ENCODE data around the gene SOCS1. TPM values are rescaled to one million over a fixed set of nuclear protein-coding genes. Genes with fewer than 3 reads are reported as not detected.
"Not testable (repeated sequence)": the region's sequence is repeated elsewhere in the genome, so short reads cannot be mapped to it uniquely, and the experiment has no call there.

Gene SOCS1
- total RNA-seq, 1 donor from 2014 or later, result 1.7 TPM

DNA sequence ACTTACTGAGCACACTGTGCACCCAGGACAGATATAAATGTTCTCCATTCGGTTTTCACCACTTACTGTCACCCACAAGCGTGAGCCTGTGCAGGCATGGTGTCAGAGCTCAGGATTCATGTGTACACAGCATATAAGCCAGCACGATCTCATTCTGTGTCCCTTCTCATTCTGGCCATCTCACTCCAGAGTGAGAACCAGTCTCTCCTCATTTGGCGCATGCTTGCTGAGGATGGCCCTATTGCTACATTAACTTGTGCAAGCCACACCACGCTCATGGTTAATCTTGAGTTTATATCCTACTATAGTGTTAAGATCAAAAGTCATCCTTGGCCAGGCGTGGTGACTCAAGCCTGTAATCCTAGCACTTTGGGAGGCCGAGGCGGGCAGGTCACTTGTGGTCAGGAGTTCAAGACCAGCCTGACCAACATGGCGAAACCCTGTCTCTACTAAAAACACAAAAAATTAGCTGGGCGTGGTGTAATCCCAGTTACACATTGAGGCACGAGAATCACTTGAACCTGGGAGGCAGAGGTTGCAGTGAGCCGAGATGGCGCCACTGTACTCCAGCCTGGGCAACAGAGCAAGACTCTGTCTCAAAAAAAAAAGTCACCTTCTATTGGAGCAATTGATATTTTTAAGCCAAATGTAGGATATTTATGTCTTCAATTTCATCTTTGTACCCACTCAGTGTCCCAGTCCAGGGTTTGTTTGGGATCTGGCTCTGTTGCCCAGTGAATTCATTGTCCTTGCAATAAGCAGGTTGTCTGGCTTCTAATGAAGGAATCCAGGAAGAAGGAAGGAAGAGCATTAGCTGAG is 20.9 kb downstream of the SOCS1 start:
- intact Hi-C loops (cut with DNase I), result no loop called here
- DNase-seq (ENCODE audit: low spot score), result no peak

DNA sequence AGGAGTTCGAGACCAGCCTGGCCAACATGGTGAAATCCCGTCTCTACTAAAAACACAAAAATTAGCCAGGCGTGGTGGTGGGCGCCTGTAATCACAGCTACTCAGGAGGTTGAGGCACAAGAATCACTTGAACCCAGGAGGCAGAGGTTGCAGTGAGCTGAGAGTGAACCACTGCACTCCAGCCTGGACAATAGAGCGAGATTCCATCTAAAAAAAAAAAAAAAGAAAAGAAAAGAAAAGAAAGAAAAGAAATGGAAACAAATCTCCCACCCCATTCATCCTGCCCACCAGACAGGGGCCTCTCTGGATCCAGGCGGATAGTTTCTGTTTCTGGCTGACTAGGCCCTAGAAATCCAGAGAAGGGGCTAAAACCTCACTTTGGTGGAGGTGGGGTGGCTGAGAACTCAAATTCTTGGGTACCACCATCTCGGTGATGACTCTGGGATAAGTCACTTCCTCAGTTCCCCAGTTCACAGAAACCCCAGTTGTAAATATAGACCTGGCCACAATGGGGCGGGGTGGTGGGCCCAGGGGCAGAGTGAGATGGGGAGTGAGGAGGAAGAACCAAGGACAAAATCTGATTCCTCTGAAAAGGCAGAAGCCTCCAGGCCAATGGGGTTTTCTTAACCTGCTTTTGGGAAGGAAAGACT is 22.2 kb downstream of the SOCS1 start:
- intact Hi-C loops (cut with DNase I), result no loop called here

DNA sequence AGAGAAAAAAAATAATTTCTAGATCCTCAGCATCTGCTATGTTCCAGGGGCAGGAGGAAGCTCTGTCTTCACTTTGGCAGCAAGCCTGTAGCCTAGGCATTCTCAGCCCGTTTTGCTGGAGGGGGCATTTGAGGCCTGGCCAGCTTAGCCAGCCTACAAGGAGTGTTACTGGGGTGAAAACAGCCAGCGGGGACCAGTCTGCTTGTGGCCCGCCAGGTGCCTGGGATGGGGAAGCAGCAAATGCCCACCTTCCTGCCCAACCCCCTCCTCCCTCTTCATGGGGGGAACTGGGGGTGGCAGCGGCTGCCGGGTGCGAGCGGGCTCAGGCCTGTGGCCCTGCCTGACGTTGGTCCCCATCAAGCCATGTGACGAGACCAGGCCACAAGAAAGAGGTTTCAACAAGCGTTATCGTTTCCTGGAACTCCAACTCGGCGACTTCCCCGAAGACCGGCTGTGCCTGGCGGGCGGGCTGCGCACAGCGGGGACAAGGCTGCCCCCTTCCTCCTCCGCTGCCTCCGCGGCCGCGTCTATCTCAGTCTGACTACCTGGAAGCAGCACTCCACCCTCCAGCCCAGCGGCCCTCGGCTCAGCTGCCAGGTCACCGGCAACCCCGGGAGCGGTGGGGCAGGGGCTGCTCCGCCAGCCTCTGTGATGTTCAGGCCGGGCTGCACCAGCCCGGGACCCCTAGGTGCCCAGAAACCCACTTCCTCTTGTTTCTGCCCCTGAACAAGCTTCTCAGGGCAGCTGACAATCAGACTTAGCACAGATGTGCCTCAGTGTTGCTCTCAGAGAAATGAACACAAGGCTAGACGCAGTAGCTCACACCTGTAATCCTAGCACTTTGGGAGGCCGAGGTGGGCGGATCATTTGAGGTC is 22.9 kb downstream of the SOCS1 start:
- intact Hi-C loops (cut with DNase I), result no loop called here
- DNase-seq (ENCODE audit: low spot score), result peak; percentile 81

More for the DNA sequence above, 22.2 kb downstream of the SOCS1 start:
- DNase-seq (ENCODE audit: low spot score), result no peak

DNA sequence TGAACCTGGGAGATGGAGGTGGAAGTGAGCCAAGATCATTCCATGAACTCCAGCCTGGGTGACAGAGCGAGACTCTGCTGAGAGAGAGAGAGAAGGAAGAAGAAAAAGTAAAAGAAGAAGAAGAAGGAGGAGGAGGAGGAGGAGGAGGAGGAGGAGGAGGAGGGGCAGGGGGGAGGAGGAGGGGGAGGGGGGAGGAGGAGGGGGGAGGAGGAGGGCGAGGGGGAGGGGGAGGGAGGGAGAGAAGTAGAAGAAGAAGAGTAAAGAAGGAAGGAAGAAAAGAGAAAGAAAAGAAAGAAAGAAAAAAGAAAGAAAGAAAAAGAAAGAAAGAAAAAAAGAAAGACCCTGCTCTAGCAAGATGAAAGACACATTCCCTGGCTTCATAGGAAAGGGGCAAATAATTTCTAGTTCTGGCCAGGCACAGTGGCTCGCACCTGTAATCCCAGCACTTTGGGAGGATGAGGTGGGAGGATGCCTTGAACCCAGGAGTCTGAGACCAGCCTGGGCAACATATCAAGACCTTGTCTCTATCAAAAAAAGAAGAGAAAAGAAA is 23.6 kb downstream of the SOCS1 start:
- intact Hi-C loops (cut with DNase I), result no loop called here
- no peak for DNase-seq (ENCODE audit: low spot score)

DNA sequence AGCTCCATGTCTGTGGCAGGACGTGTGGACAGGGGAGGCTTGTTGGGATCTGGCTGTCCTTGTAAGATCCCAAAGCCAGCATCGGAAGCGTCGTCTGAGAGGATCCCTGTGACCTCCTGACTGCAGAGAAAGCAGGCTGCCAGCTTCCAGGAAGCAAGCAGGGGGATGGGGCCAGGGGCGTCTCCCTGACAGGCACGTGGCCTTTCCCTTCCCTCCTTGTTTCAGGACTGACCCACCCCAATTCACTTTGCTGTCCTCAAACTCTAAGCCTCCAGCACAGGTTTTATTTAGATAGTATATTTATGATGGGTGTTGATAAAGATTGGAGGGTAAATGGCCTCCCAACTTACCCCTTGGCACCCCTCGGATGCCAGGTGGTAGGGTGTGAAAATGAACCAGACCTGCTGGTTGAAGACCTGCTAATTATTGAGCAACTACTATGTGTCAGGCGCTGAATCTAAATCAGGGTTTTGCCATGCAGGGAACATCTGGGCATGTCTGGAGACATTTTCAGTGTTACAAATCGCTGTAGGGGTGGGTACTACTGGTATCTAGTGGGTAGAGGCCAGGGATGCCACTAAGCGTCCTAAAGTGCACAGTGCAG is 24.5 kb downstream of the SOCS1 start:
- intact Hi-C loops (cut with DNase I), result loop anchor here (2.0 kb wide), 1 partner anchor 61 kb away; no protein-coding TSS in a partner anchor
- DNase-seq (ENCODE audit: low spot score), result no peak

DNA sequence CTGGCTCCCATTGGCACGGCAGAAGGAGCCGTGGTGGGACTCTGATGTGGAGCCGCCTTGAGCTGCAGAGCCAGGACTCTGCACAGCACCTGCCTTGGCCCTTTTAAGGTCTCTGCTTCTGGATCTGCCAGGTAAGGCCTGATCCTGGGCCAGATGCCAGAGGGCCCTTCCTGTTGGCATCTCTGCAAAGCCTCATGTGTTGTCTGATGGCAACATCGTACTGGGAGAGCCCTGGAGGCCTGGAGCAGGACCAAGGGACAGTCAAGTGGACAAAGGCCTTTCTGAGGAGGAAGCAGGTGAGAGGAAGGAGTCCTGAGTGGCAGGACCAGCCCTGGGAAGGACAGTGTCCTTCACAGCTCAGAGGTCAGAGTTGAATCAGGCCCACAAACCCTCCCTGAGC is 26.1 kb downstream of the SOCS1 start:
- DNase-seq (ENCODE audit: low spot score), result no peak
- intact Hi-C loops (cut with DNase I), result loop anchor here (2.0 kb wide), 1 partner anchor 59 kb away; no protein-coding TSS in a partner anchor

DNA sequence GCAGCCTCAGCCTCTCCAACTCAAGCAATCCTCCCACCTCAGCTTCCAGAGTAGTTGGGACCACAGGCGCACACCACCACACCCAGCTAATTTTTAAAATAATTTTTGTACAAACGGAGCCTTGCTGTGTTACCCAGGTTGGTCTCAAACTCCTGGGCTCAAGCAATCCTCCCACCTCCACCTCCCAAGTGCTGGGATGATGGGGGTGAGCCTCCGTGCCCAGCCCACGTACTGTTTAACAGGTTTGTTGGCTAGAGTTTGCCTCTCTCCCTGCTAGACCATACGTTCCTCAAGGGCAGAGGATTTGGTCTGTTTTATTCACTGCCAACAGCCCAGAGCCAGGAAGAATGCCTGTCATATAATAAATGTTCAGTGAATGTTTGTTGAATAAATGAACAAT is 26.6 kb downstream of the SOCS1 start:
- intact Hi-C loops (cut with DNase I), result no loop called here
- no peak for DNase-seq (ENCODE audit: low spot score)

DNA sequence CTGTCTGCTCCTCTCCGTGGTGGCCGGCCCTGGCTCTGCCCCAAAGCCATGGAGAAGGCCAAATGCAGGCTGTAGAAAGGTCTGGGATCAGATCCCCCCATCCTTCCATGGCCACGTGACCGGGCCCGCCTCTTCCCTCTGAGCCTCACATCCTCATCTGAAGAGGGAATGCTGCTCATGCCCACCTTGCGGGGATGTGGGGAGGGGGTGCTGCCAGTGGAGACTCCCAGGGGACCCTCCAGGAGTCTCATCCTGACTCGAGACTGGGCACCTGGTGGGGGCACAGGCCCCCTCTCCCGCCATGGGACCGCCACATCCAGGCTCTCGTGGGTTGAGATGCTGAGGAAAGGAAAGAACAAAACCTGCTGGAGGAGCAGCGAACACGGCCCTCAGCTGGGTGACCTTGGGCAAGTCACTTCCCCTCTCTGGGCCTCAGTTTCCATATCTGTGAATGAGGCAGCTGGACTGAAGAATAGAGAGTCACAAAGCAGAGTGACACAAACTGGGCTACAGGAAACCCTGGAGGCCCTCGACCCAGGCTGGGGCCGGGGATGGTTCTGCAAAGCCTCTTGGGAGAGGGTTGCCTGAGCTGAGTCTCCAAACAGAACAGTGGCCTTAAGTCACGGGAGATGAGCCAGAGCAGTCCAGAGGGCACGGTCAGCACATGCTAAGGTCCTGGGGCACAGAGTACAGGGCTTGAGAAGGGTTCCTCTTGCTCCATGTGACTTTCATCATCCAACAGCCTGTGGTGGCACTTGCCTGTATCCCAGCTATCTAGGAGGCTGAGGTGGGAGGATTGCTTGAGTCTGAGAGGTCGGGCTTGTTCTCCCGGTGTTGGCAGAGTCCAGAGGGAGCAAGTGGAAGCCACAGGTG is 30.1 kb downstream of the SOCS1 start:
- intact Hi-C loops (cut with DNase I), result no loop called here
- no peak for DNase-seq (ENCODE audit: low spot score)

DNA sequence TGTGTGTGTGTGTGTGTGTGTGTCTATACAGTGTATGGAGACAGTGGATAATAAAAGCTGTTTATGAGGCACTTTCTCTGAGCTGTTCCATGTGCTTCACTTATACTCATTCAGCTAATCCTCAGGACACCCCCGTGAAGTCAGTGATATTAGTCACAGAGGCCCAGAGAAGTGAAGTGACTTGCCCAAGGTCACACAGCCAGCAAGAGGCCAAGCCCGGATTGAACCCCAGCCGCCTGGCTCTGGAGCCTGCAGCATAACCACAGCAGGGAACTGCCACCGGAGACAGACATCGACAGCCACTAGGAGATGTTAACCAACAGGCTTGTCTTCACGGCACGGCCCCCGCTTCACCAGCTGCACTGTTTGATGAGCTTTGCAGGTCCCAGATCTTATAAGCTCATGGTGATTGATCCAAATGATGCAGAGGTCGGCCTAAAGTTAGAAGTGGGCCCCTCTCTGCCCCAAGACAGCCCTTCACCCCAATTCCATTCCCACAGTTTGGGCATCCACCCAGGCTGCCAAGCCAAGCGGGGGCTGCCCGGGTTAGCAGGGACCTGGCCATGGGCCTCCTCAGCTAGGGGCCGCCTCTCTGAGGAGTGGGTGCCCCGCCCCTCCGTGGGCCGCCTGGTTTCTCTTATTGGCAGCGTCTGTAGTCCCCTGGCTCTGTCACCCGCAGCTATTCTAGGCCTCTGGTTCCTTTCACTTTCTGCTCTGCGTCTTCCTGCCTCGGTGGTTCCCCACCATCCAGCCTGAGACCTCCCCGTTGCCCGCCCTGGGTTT is 30.9 kb downstream of the SOCS1 start:
- intact Hi-C loops (cut with DNase I), result no loop called here
- no peak for DNase-seq (ENCODE audit: low spot score)

DNA sequence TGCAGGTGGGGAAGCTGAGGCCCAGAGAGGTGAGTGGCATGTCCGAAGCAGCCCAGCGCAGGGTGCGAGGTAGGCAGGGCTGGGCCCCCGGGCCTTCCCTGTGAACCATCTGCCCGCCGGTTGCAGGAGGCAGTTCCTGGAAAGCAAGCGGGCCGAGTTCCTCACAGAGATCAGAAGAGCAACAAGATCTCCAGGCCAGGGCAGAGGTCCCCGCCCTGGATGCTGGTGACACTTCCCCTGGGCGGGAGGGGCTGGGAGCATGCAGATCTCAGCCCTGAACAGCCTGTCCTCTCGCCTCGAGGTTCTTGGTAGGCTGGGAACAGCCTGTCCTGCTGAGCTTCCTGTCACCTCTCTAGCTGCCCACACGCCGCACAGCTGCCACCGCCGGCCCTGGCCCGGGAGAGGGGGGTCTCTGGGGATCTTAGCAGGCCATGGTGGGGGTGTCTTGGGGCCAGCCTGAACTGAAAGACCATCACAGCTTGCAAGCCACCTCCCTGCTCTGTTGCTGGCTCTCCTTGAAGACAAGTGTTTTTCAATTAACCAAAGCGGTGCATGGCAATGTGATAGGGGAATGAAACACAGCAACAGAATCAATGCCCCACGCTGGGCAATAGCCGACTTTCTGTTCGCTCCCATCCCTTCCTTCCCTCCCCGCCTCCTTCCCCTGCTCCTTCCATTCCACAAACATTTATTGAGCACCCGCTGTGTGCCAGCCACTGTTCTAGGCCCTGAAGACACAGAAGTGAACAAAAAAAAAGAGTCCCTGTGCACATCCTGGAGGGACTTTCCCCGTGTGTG is 31.7 kb downstream of the SOCS1 start:
- intact Hi-C loops (cut with DNase I), result no loop called here
- peak; percentile 78 for DNase-seq (ENCODE audit: low spot score)

DNA sequence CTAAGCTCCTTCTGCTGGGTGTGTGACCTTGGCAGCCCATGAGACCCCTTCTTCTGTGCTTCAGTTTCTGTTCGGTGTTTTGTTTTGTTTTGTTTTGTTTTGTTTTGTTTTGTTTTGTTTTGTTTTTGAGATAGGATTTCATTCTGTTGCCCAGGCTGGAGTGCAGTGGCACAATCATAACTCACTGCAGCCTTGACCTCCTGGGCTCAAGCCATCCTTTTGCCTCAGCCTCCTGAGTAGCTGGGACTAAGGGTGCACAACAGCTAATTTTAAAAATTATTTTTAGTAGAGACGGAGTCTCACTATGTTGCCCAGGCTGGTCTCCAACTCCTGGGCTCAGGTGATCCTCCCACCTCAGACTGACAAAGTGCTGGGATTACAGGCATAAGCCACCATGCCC is 35.5 kb downstream of the SOCS1 start:
- intact Hi-C loops (cut with DNase I); DNase-seq (ENCODE audit: low spot score): not testable (repeated sequence)

DNA sequence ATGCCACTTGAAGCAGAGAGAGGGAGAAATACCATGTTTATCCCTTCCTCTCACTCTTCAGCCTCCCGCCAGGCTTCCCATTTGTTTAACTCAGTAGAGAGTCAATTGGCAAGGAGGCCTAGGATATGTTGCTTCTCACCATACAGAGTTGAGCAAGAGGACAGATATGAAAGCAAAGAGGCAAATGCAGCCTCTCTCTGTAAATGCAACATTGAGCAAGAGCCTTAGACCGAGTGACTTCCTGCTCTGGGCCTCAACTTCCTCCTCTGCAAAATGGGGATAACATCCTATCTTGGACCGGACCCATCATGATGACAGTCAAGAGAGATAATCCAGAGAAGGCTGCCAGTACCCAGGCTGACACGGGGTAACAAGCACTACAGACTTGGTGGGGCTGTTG is 36.8 kb downstream of the SOCS1 start:
- intact Hi-C loops (cut with DNase I), result no loop called here
- DNase-seq (ENCODE audit: low spot score), result no peak

DNA sequence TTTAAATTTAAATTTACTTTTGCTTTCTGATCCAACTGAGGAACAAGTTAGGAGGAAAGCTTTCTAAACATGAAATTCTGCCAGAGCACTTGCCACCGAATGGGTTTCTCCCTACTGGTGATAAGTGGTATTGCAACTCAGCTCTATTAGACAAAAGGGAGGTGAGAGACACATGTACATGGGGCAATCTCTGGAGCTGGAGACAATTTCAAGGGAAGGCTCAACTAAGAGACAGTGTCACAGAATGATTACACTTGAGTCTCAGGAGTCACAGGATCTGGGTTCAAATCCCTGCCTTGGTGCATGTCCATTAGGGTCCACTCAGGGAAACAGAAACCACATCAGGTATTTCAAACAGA is 37.4 kb downstream of the SOCS1 start:
- intact Hi-C loops (cut with DNase I), result no loop called here
- DNase-seq (ENCODE audit: low spot score), result no peak

DNA sequence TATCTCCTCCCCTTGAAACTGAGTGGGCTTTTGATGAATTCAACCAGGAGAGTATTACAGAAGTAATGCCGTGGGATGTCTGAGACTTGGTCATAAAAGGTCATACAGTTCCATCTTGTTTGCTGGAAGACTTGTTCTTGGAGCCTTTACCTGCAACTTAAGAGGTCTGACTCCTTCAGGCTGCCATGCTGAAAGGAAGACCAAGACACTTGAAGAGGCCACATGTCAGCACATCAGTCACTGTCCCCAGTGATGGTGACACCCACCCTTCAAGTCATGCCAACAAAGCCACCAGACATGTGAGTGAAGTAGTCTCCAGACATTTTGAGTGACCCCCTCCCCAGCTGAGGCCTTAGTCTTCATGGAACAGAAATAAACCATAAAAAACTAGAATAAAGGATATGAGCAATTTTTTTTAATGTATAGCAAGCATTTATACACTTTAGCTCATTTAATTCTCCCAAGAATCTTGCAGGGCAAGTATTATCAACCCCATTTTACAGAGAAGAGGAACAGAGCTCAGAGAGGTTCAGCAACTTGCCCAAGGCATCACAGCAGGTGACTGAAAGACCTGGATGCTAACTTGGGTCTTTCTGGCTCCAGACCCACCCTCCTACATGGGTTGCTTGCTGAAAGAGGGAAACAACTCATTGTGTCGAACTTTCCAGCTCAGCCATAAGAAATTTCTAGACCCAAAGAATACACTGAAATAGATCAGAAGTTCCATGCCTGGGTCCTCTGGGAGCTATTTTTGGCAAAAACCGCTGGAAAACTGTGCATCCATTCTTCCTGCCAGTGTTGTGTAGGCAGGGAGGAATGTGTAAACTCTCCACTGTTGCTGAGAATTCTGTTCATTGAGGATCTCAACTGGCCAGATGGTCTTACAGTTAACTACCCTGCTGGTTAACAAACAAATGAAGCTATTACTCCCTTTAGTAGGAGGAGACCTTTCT is 38.1 kb downstream of the SOCS1 start:
- no peak for DNase-seq (ENCODE audit: low spot score)
- intact Hi-C loops (cut with DNase I), result no loop called here

DNA sequence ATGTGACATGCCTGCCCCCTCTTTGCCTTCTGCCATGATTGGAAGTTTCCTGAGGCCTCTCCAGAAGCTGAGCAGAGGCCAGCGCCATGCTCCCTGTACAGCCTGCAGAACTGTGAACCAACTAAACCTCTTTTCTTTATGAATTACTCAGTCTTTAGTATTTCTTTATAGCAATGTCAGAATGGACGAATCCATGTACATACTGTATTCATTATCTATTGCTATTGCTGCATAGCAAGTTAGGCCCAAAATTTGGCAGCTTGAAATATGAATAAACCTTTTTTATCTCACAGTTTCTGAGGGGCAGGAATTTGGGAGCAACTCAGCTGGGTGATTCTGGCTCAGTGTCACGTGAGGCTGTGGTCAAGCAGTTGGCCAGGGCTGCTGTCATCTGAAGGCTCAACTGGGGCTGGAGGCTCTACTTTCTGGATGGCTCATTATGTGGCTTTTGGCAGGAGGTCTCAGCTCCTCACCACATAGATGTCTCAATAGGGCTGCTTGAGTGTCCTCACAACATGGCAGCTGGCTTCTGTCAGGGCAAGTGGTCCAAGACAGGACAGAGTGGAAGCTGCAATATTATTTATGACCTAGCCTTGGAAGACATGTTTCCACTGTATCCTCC is 40.0 kb downstream of the SOCS1 start:
- no peak for DNase-seq (ENCODE audit: low spot score)
- intact Hi-C loops (cut with DNase I), result no loop called here

DNA sequence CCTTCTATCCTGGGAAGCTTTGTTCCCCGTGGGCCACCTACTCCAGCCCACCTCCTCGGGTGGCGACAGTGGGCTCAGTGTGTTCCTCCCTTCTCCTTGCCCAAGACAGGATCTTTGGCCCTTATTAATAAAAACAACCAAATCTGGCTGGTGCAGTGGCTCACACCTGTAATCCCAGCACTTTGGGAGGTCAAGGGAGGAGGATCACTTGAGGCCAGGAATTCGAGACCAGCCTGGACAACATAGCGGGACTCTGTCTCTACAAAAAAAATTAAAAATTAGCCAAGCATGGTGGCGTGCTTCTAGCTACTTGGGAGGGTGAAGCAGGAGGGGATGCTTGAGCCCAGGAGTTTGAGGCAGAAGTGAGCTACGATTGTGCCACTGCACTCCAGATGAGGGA is 42.2 kb downstream of the SOCS1 start:
- intact Hi-C loops (cut with DNase I), result no loop called here
- no peak for DNase-seq (ENCODE audit: low spot score)

All from cardiac septum (tissue), 1 donor.